GM19099 (cell line): ENCODE data around the gene POU6F2.

Source experiments
- POLR2A ChIP-seq: IDR thresholded peaks from 3 replicates; pipeline ENCODE4 v1.6.1; 2011; ENCODE audit warnings: low read depth; ENCODE audit not compliant: insufficient read length; ENCODE audit errors: extremely low read depth

Gene POU6F2

GRCh38 chr7:39408906-39409305 is 431.2 kb downstream of the POU6F2 start:
- TF ChIP-seq POLR2A = no peak

DNA sequence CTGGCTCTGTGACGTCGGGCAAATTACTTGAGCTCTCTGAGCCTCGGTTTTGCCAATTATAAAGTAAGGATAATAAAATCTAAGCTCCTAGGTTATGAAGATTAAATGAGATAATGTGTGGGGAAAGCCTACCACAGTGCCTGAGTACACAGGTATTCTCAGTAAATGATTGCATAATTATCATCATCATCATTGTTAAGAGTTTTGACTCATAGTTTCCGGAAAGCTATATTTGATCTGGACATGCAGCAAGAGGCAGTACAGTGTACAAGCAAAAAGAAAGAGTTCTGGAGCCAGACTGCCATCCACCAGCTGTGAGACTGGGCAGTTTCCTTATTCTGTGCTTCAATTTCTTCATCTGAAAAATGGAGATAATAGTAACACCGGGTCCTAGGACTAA is 432.9 kb downstream of the POU6F2 start:
- no peak for TF ChIP-seq POLR2A

GRCh38 chr7:39413636-39414223 is 436.0 kb downstream of the POU6F2 start:
- no peak for TF ChIP-seq POLR2A

GRCh38 chr7:39414224-39415035 is 436.7 kb downstream of the POU6F2 start:
- TF ChIP-seq POLR2A = peak; percentile 53

DNA sequence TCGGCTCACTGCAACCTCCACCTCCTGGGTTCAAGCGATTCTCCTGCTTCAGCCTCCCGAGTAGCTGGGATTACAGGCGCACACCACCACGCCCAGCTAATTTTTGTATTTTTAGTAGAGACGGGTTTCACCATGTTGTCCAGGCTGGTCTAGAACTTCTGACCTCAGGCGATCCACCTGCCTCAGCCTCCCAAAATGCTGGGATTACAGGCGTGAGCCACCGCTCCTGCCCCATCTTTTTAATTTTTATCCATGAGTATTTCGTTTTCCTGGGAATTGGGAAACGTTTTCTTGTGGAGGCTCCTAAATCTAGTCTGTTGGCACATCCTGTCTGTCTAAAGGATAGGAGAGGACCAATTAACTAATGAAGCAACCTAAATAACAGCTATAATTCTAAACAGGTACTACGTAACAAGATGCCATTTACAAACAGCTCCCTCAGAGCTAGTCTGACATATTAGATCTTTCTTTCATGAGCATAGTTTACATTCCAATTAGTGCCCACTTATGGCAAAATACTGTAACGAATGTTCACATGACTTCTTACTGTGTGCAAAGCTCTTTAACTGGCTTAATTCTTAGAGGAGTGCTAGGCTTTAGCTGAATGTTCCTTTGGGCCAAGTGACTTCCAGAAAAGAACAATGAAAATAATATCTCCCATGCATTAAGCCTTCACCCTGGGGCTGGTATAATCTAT is 437.5 kb downstream of the POU6F2 start:
- no peak for TF ChIP-seq POLR2A

GRCh38 chr7:39416866-39417265 is 439.2 kb downstream of the POU6F2 start:
- no peak for TF ChIP-seq POLR2A

DNA sequence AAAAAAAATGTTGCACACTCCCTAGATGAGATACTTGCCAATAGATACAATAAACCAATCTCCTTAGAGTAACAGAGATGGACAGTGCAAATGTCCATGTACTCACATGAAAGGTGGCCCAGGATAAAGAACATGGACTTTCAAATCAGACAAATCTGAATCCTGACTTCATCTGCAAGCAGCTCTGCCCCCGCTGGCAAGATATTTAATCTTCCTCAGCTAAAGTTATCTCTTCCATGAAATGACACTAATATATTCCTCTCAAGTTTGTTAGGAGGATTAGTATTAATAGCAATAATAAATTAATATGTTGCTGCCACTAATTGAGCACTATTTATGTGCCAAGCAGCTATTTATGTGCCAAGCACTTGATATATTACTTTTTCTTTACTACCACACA is 439.9 kb downstream of the POU6F2 start:
- TF ChIP-seq POLR2A = no peak

DNA sequence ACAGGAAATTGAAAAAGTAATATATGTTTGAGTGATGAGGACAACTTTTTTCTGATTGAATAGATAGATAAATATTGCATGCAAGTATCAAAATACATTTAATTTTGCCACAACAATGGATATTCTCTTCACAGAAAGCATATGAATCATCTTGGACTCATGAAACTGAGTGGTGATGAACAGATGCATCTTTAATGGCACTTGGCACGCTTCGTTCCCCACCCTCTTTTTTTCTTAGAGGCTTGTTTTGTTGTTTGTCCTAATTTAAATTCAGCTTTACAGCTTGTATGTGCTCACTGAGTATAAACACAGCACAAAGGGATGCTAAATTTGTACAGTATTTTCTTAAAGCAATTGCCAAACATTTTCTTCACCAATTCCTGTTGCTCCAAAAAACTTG is 443.5 kb downstream of the POU6F2 start:
- TF ChIP-seq POLR2A = no peak

DNA sequence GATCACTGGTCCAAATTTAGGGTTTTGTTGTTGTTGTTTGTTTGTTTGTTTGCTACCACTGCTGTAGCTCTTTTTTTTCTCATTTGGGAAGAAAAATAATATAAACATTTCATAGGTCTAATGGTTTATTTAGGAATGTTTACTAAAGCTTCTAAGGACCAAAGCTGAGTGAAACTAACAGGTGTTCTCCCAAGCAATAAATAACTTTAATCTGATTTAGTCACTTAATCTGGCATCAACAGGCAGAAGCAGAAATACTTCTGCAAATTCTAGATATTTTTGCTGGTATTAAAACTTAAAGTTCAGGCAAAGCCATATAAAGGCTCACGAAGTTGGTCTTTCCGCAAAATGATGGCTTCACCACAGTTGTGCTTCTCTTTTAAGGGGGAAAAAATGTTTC is 444.0 kb downstream of the POU6F2 start:
- TF ChIP-seq POLR2A = no peak

DNA sequence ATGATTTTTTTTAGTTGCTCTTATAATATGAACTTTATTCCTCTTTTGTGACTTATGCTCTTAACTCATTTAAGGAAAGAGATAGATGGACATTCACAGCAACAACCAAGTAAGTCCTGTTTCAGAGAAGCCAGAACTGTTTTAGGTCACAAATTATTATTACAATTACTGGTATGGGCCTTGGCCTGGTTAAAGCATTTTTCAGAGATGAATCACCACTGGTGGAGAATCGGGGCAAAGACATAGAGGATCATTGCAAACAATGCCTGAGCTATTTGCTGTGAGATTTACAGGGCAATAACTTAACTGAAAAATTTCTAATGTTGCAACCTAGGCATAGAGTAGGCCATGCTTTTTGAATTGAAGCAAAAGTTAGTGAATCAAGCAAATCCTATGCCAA is 450.5 kb downstream of the POU6F2 start:
- no peak for TF ChIP-seq POLR2A

DNA sequence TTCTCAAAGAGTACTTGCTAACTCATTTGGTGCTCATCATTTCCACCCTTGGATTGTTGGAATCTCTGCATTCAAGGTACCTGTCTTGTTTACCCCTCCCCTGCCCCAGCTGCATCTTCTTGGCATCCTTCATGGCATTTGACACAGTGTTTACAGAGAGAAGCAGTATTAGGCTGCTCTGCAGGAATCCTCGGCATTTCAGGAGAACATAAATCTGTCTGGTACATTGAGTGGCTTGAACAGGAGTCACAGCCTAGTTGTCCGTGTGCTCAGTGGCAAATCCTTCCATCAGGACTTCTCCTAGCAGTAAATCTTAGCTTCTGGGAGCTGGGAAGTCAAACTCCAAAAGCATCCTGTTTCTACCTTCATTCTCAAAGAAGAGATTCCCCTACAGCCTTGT is 451.7 kb downstream of the POU6F2 start:
- TF ChIP-seq POLR2A = no peak

GRCh38 chr7:39430441-39430840 is 452.7 kb downstream of the POU6F2 start:
- no peak for TF ChIP-seq POLR2A

DNA sequence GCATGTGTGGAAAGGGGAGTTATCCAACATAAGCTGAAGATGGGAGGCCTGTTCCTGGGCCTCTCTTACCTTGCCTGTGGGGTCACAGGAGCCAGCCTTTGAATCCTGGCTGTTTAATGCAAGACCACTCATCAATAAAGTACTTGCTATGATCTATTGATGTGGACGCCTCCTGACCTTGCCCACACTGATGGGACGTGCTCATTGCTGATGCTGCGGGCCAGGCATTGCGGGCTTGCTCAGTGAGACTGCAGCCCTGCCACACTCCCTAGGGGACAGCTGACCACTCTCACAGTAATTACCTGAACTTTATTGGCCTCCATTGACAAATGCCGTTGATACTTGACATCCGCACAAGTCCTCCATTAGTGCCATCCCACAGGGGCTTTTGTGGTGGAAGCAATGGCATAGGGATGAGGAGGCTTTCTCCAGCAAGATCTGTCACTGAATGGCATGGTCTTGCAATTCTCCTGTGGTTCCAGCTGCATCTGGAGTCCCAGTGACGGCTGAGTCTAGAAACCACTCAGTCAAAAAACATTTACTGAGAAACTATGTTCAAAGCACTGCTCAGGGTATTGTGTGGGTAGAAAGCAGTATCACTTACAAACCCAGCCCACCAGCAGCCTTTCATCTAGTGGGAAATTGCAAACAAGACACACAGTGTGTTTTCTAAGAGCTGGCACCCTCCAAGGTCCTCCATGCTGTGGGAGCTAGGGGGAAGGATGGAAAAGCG is 453.4 kb downstream of the POU6F2 start:
- TF ChIP-seq POLR2A = no peak

DNA sequence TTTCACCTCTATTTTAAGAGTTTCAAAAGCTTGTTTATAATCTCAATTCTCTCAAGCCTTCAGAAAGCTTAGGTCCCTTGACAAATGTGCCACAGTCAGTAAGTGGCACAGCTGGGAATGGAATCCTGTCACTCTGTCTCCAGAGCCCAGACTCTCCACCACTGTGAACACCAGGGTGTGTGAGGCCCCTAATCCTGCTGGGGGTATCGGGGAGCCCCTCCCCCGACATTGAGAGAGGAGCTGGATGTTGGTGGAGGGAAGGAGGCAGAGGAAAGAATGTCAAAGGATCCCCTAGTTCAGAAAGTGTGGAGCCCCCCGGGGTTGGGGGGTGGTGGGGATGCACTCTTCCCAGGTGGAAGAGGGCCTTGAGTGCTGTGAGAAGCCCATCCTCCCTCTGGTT is 454.7 kb downstream of the POU6F2 start:
- TF ChIP-seq POLR2A = no peak

- TF ChIP-seq POLR2A = no peak
These were observed 455.2 kb downstream of the POU6F2 start for GRCh38 chr7:39432807-39433416.
